ENCODE results near the gene RELN.

The RELN gene

GRCh38 chr7:103972779-103973434 lies 16.6 kb downstream of the RELN start:
- Histone ChIP-seq H3K9me2 (replicated peaks; ENCODE audit: low read depth, low read length) (no peaks in the 10 kb centered on the region), H2AFZ (ENCODE audit: low read length) (no peak overlapping the region), H3K9me3 (ENCODE audit: insufficient read depth, low read depth, low read length) (no peaks in the 10 kb centered on the region), H3K4me1 (ENCODE audit: insufficient read depth, low read length, poor library complexity, severe bottlenecking) (no peaks in the 10 kb centered on the region), H3K4me2 (ENCODE audit: low read depth, low read length, poor library complexity, severe bottlenecking) (no peak overlapping the region), H3K9ac (ENCODE audit: low read depth, low read length, poor library complexity, severe bottlenecking) (no peak overlapping the region), H3F3A (ENCODE audit: low read depth) (no peaks in the 10 kb centered on the region), H3K27me3 (ENCODE audit: insufficient read depth, low read length, poor library complexity, severe bottlenecking) (no peaks in the 10 kb centered on the region), H3K36me3 (ENCODE audit: insufficient read depth, low read length) (no peaks in the 10 kb centered on the region), H3K79me2 (ENCODE audit: insufficient read depth, low read length) (no peaks in the 10 kb centered on the region), H4K20me1 (ENCODE audit: insufficient read depth, low read length, poor library complexity, severe bottlenecking) (no peaks in the 10 kb centered on the region), H3K4me3 (ENCODE audit: low read length, poor library complexity, severe bottlenecking) (no peak overlapping the region)
- no peak for TF ChIP-seq CTCF (conservative IDR thresholded peaks at IDR 0.05; ENCODE audit: low read length)
- no peak for TF ChIP-seq EZH2phosphoT487 (IDR thresholded peaks at IDR 0.05; ENCODE audit: borderline replicate concordance)

- H3K9me2 ChIP-seq (replicated peaks; ENCODE audit: low read depth, low read length), result no peaks in the 10 kb centered on the region
These were observed 22.1 kb downstream of the RELN start for GRCh38 chr7:103967401-103967800.

GRCh38 chr7:103966593-103967277 lies 22.7 kb downstream of the RELN start:
- Histone ChIP-seq H3K4me2 (ENCODE audit: low read depth, low read length, poor library complexity, severe bottlenecking) (no peak overlapping the region), H3K4me3 (ENCODE audit: low read length, poor library complexity, severe bottlenecking) (no peak overlapping the region), H3F3A (ENCODE audit: low read depth) (no peaks in the 10 kb centered on the region), H3K27me3 (ENCODE audit: insufficient read depth, low read length, poor library complexity, severe bottlenecking) (no peaks in the 10 kb centered on the region), H3K9ac (ENCODE audit: low read depth, low read length, poor library complexity, severe bottlenecking) (no peak overlapping the region), H3K4me1 (ENCODE audit: insufficient read depth, low read length, poor library complexity, severe bottlenecking) (no peaks in the 10 kb centered on the region), H4K20me1 (ENCODE audit: insufficient read depth, low read length, poor library complexity, severe bottlenecking) (no peaks in the 10 kb centered on the region), H2AFZ (ENCODE audit: low read length) (no peak overlapping the region), H3K79me2 (ENCODE audit: insufficient read depth, low read length) (no peaks in the 10 kb centered on the region), H3K9me2 (replicated peaks; ENCODE audit: low read depth, low read length) (no peaks in the 10 kb centered on the region), H3K9me3 (ENCODE audit: insufficient read depth, low read depth, low read length) (no peaks in the 10 kb centered on the region), H3K36me3 (ENCODE audit: insufficient read depth, low read length) (no peaks in the 10 kb centered on the region)
- no peak for TF ChIP-seq CTCF (conservative IDR thresholded peaks at IDR 0.05; ENCODE audit: low read length)
- no peak for TF ChIP-seq EZH2phosphoT487 (IDR thresholded peaks at IDR 0.05; ENCODE audit: borderline replicate concordance)

More at GRCh38 chr7:103967401-103967800, 22.1 kb downstream of the RELN start:
- Histone ChIP-seq H3K79me2 (ENCODE audit: insufficient read depth, low read length) (no peaks in the 10 kb centered on the region), H3K9ac (ENCODE audit: low read depth, low read length, poor library complexity, severe bottlenecking) (no peak overlapping the region), H3K4me2 (ENCODE audit: low read depth, low read length, poor library complexity, severe bottlenecking) (no peak overlapping the region), H2AFZ (ENCODE audit: low read length) (no peak overlapping the region), H3K36me3 (ENCODE audit: insufficient read depth, low read length) (no peaks in the 10 kb centered on the region), H3K27me3 (ENCODE audit: insufficient read depth, low read length, poor library complexity, severe bottlenecking) (no peaks in the 10 kb centered on the region), H3K9me3 (ENCODE audit: insufficient read depth, low read depth, low read length) (no peaks in the 10 kb centered on the region), H3F3A (ENCODE audit: low read depth) (no peaks in the 10 kb centered on the region), H4K20me1 (ENCODE audit: insufficient read depth, low read length, poor library complexity, severe bottlenecking) (no peaks in the 10 kb centered on the region), H3K4me1 (ENCODE audit: insufficient read depth, low read length, poor library complexity, severe bottlenecking) (no peaks in the 10 kb centered on the region), H3K4me3 (ENCODE audit: low read length, poor library complexity, severe bottlenecking) (no peak overlapping the region)
- TF ChIP-seq EZH2phosphoT487 (IDR thresholded peaks at IDR 0.05; ENCODE audit: borderline replicate concordance), result no peak
- TF ChIP-seq CTCF (conservative IDR thresholded peaks at IDR 0.05; ENCODE audit: low read length), result no peak
